ENCODE results near the gene ARMH1. TPM values are rescaled to one million over a fixed set of nuclear protein-coding genes. Genes with fewer than 3 reads are reported as not detected.

Gene ARMH1
- total RNA-seq, 8 experiments from 2014 or later = 3.4 to 20.8 (median 6.0) TPM

GRCh38 chr1:44707112-44707881, 32.8 kb downstream of the ARMH1 start:
- 0 to 100% (median 85%) methylated on average over 1 to 5 of the region's 6 CpGs for WGBS, 10 experiments

GRCh38 chr1:44707959-44708831, 33.7 kb downstream of the ARMH1 start:
- 25 to 85% (median 74%) methylated on average over 1 to 14 of the region's 15 CpGs; no CpG with 5 or more reads in 2 of the 10 experiments for WGBS, 10 experiments

More at GRCh38 chr1:44707112-44707881, 32.8 kb downstream of the ARMH1 start:
- H3K4me3 ChIP-seq = no peak overlapping the region
- in situ Hi-C loops (cut with MboI; ENCODE audit: low pct_unique_long_range_greater_than_20kb in 2 of 9, low sequenced_read_pairs in 9 of 9, unreplicated experiment in 9 of 9) = no loop called here
- no peak overlapping the region for H3K27ac ChIP-seq
- ATAC-seq (replicated peaks in 6 of 8) = peak in 7 of 8 experiments; percentile 35 to 89 (median 71)
- H3K4me1 ChIP-seq (replicated peaks in 1 of 2) = no peaks in the 10 kb centered on the region

DNA sequence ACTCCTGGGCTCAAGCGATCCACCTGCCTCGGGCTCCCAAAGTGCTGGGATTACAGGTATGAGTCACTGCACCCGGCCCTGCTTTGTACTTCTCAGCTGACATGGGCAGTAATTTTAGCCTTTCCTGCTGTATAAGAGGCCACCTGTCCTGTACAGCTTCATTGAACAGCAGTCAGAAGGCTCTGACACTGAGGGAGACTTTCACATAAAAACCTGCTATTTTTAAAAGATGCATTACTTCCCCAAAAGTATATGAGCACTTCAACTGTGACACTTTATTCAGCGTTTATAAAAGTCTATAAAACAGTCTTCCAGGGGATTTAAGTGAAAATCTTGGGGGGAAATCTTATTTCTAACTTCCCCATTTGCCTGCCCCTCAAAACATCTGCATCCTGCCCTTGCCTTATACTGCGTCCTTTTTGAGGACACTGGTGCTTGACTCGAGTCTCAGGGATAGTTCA, 38.8 kb downstream of the ARMH1 start:
- Histone ChIP-seq H3K4me3 (no peak overlapping the region), H3K4me1 (replicated peaks in 1 of 2) (no peaks in the 10 kb centered on the region), H3K27ac (no peak overlapping the region)
- 0 to 93% (median 63%) methylated on average over 1 to 6 of the region's 6 CpGs; no CpG with 5 or more reads in 2 of the 10 experiments for WGBS, 10 experiments
- in situ Hi-C loops (cut with MboI; ENCODE audit: low pct_unique_long_range_greater_than_20kb in 2 of 9, low sequenced_read_pairs in 9 of 9, unreplicated experiment in 9 of 9) = no loop called here
- ATAC-seq (replicated peaks in 6 of 8) = no peak

More at GRCh38 chr1:44707959-44708831, 33.7 kb downstream of the ARMH1 start:
- Histone ChIP-seq H3K27ac (no peak overlapping the region), H3K4me1 (replicated peaks in 1 of 2) (no peaks in the 10 kb centered on the region), H3K4me3 (no peak overlapping the region)
- ATAC-seq (replicated peaks in 6 of 8) = peak in 3 of 8 experiments; percentile 66 to 91 (median 69)
- in situ Hi-C loops (cut with MboI; ENCODE audit: low pct_unique_long_range_greater_than_20kb in 2 of 9, low sequenced_read_pairs in 9 of 9, unreplicated experiment in 9 of 9) = no loop called here

DNA sequence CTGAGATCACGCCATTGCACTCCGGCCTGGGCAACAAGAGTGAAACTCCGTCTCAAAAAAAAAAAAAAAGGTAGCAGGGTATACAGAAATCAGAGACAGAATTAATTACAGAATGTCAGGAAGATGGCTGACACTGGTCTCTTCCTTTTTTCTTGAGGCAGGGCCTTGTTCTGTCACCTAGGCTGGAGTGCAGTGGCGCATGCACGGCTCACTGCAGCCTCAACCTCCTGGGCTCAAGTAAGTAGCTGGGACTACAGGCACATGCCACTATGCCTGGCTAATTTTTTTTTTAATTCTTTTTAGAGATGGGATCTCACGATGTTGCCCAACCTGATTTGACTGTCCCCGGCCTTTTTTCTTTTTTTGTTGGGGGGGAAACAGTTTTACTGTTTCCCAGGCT, 40.0 kb downstream of the ARMH1 start:
- 86 to 100% (median 91%) methylated on average over 3 to 7 of the region's 7 CpGs; no CpG with 5 or more reads in 5 of the 10 experiments for WGBS, 10 experiments
- ATAC-seq (replicated peaks in 6 of 8) = peak in 4 of 8 experiments; percentile 2 to 26 (median 15)

GRCh38 chr1:44714944-44715571, 40.5 kb downstream of the ARMH1 start:
- no peak overlapping the region for H3K27ac ChIP-seq
- in situ Hi-C loops (cut with MboI; ENCODE audit: low pct_unique_long_range_greater_than_20kb in 2 of 9, low sequenced_read_pairs in 9 of 9, unreplicated experiment in 9 of 9) = no loop called here
- H3K4me1 ChIP-seq (replicated peaks in 1 of 2) = no peaks in the 10 kb centered on the region
- WGBS, 10 experiments = 0 to 40% (median 17%) methylated on average over 1 to 9 of the region's 9 CpGs; no CpG with 5 or more reads in 1 of the 10 experiments
- H3K4me3 ChIP-seq = no peak overlapping the region
- ATAC-seq (replicated peaks in 6 of 8) = peak; percentile 85 to 95 (median 89)

More for the DNA sequence above, 40.0 kb downstream of the ARMH1 start:
- in situ Hi-C loops (cut with MboI; ENCODE audit: low pct_unique_long_range_greater_than_20kb in 2 of 9, low sequenced_read_pairs in 9 of 9, unreplicated experiment in 9 of 9) = no loop called here
- Histone ChIP-seq H3K4me1 (replicated peaks in 1 of 2) (no peaks in the 10 kb centered on the region), H3K4me3 (no peak overlapping the region), H3K27ac (no peak overlapping the region)

DNA sequence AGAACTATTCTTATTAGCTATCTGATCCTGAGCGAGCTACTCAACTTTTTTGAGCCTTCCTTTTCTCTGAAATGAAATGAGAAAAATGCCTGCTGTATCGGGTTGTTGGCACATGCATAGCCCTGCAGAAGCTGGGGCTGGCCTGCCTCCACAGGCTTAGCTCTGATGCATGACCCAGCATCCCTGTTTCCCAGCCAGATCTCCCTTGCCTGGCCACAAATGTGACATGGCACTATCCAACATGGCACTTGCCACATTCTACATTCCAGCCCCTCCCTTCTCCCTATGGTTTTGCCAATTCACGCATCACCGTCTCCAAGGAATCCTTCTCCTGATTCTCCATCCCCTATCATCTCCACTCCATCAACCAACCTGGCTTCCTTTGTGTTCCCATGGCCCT, 42.6 kb downstream of the ARMH1 start:
- ATAC-seq (replicated peaks in 6 of 8) = no peak
- Histone ChIP-seq H3K4me1 (replicated peaks in 1 of 2) (no peaks in the 10 kb centered on the region), H3K4me3 (no peak overlapping the region), H3K27ac (no peak overlapping the region)
- in situ Hi-C loops (cut with MboI; ENCODE audit: low pct_unique_long_range_greater_than_20kb in 2 of 9, low sequenced_read_pairs in 9 of 9, unreplicated experiment in 9 of 9) = no loop called here
- WGBS, 10 experiments = 20 to 100% (median 91%) methylated on average over 1 to 4 of the region's 4 CpGs; no CpG with 5 or more reads in 1 of the 10 experiments

DNA sequence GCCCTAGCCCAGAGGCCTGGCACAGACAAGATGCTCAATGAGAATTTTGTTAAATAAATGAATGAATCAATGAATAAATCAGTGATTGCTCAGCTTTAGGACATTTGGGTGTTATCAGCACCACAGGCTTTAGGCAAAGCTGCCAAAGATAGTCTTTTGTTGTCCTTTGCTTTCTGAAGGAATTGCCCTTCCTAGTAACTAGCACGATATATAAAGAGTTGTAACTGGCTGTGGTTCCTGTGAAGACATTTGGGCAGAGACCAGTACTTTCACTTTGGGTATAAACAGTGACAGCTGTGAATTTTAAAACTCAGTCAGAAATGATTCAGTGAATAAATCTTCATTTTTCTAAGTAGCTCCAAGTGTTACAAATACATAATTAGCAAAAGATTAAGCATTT, 43.1 kb downstream of the ARMH1 start:
- no peak for ATAC-seq (replicated peaks in 6 of 8)

GRCh38 chr1:44718091-44718490, 43.6 kb downstream of the ARMH1 start:
- ATAC-seq (replicated peaks in 6 of 8) = no peak
- Histone ChIP-seq H3K27ac (no peak overlapping the region), H3K4me3 (no peak overlapping the region), H3K4me1 (replicated peaks in 1 of 2) (no peaks in the 10 kb centered on the region)
- WGBS, 10 experiments = 0 to 100% (median 72%) methylated on average over 1 to 6 of the region's 6 CpGs; no CpG with 5 or more reads in 2 of the 10 experiments
- in situ Hi-C loops (cut with MboI; ENCODE audit: low pct_unique_long_range_greater_than_20kb in 2 of 9, low sequenced_read_pairs in 9 of 9, unreplicated experiment in 9 of 9) = no loop called here

More for the DNA sequence above, 43.1 kb downstream of the ARMH1 start:
- in situ Hi-C loops (cut with MboI; ENCODE audit: low pct_unique_long_range_greater_than_20kb in 2 of 9, low sequenced_read_pairs in 9 of 9, unreplicated experiment in 9 of 9) = no loop called here
- Histone ChIP-seq H3K4me3 (no peak overlapping the region), H3K4me1 (replicated peaks in 1 of 2) (no peaks in the 10 kb centered on the region), H3K27ac (no peak overlapping the region)
- WGBS, 10 experiments = 14 to 100% (median 91%) methylated on average over 1 of the region's 1 CpG; no CpG with 5 or more reads in 2 of the 10 experiments

DNA sequence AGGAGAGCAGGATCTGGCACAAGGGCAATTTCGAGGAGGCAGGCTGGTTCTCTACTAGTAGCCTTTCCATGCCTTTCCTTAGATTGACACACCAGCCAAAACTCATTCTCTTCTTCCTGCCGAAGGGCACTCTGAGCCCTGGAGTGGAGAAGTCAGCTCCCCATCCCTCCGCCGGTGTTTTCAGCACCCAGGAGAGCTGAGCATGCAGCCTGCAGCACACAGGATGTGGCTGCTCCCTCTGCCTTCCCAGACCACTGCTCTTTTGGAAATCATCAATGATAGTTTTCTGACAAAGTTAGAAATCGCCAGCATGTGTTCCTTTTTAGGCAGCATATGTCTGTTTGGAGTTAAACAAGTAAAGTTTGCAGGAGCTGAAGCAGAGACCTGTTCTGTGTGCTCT, 44.8 kb downstream of the ARMH1 start:
- in situ Hi-C loops (cut with MboI; ENCODE audit: low pct_unique_long_range_greater_than_20kb in 2 of 9, low sequenced_read_pairs in 9 of 9, unreplicated experiment in 9 of 9) = no loop called here
- no peak for ATAC-seq (replicated peaks in 6 of 8)

GRCh38 chr1:44720281-44720680, 45.8 kb downstream of the ARMH1 start:
- Histone ChIP-seq H3K4me1 (replicated peaks in 1 of 2) (no peaks in the 10 kb centered on the region), H3K4me3 (no peak overlapping the region), H3K27ac (no peak overlapping the region)
- 62 to 100% (median 83%) methylated on average over 2 to 4 of the region's 4 CpGs; no CpG with 5 or more reads in 3 of the 10 experiments for WGBS, 10 experiments
- in situ Hi-C loops (cut with MboI; ENCODE audit: low pct_unique_long_range_greater_than_20kb in 2 of 9, low sequenced_read_pairs in 9 of 9, unreplicated experiment in 9 of 9) = no loop called here
- ATAC-seq (replicated peaks in 6 of 8) = no peak

More for the DNA sequence above, 44.8 kb downstream of the ARMH1 start:
- WGBS, 10 experiments = 0 to 93% (median 71%) methylated on average over 1 to 4 of the region's 5 CpGs; no CpG with 5 or more reads in 4 of the 10 experiments
- Histone ChIP-seq H3K4me3 (no peak overlapping the region), H3K27ac (no peak overlapping the region), H3K4me1 (replicated peaks in 1 of 2) (no peaks in the 10 kb centered on the region)

GRCh38 chr1:44721485-44722361, 47.2 kb downstream of the ARMH1 start:
- Histone ChIP-seq H3K4me3 (no peak overlapping the region), H3K4me1 (replicated peaks in 1 of 2) (no peaks in the 10 kb centered on the region), H3K27ac (peak overlapping the region; percentile 49 to 57)
- in situ Hi-C loops (cut with MboI; ENCODE audit: low pct_unique_long_range_greater_than_20kb in 2 of 9, low sequenced_read_pairs in 9 of 9, unreplicated experiment in 9 of 9) = no loop called here
- peak; percentile 68 to 91 (median 87) for ATAC-seq (replicated peaks in 6 of 8)
- 5 to 60% (median 35%) methylated on average over 2 to 14 of the region's 14 CpGs for WGBS, 10 experiments

- 0 to 100% (median 94%) methylated on average over 1 to 9 of the region's 9 CpGs; no CpG with 5 or more reads in 4 of the 10 experiments for WGBS, 10 experiments
- no peak overlapping the region for H3K4me3 ChIP-seq
- ATAC-seq (replicated peaks in 6 of 8) = no peak
- H3K27ac ChIP-seq = no peak overlapping the region
- in situ Hi-C loops (cut with MboI; ENCODE audit: low pct_unique_long_range_greater_than_20kb in 2 of 9, low sequenced_read_pairs in 9 of 9, unreplicated experiment in 9 of 9) = no loop called here
- no peaks in the 10 kb centered on the region for H3K4me1 ChIP-seq (replicated peaks in 1 of 2)
These were observed 48.5 kb downstream of the ARMH1 start for GRCh38 chr1:44723064-44723463.
